ENCODE data around the gene SLC2A6.

Gene SLC2A6, protein sequence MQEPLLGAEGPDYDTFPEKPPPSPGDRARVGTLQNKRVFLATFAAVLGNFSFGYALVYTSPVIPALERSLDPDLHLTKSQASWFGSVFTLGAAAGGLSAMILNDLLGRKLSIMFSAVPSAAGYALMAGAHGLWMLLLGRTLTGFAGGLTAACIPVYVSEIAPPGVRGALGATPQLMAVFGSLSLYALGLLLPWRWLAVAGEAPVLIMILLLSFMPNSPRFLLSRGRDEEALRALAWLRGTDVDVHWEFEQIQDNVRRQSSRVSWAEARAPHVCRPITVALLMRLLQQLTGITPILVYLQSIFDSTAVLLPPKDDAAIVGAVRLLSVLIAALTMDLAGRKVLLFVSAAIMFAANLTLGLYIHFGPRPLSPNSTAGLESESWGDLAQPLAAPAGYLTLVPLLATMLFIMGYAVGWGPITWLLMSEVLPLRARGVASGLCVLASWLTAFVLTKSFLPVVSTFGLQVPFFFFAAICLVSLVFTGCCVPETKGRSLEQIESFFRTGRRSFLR

GRCh38 chr9:133478851-133479711 lies at the start of gene SLC2A6:
Gene SLC2A6 (minus strand): TSS chr9:133479099. CDS start chr9:133479059, 40 bp downstream.
- DNase-seq (ENCODE audit: low read depth in 2 of 2): peak; percentile 52 to 68

DNA sequence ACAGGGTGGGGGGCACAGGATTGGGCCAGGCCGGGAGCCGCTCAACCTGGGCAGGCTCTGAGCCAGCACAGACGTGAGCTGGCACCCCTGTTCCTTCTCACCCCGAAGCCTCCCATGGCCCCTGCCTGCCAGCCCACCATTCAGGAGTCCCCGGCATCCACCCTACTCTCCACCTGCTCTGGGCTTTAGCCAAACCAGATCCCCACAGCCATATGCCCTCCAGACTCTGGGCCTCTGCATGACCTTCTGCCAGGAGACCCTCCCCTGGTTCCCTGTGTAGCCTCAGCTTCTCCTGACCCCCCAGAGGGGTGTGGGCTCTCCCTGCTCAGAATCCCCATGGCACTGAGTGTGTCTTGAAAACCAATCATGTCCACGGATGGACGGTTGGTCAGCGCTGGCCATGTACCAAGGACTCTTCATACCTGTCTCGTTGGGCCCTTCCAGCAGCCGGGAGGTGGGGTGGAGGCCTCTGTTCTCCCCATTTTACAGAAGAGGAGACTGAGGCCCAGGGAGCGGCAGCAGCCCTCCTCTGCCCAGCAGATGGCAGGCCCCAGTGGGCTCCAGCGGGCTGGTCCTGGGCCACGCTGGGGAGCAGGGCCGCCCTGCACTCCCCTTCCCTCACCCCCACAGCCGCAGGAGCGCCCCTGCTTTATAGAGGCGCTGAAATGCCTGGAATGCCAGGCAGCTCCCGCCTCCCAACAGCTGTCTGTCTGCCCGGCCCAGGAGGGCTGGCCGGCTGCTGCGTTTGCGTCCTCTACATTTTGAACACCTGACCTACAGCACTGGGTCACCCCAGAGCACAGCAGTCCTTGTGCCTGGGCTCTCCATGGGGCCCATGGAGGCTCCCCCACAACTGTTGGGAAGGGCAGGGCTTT lies 49.3 kb upstream of the SLC2A6 start:
- DNase-seq (ENCODE audit: low read depth in 2 of 2): no peak

GRCh38 chr9:133527444-133527920 lies 48.6 kb upstream of the SLC2A6 start:
- DNase-seq (ENCODE audit: low read depth in 2 of 2): no peak

DNA sequence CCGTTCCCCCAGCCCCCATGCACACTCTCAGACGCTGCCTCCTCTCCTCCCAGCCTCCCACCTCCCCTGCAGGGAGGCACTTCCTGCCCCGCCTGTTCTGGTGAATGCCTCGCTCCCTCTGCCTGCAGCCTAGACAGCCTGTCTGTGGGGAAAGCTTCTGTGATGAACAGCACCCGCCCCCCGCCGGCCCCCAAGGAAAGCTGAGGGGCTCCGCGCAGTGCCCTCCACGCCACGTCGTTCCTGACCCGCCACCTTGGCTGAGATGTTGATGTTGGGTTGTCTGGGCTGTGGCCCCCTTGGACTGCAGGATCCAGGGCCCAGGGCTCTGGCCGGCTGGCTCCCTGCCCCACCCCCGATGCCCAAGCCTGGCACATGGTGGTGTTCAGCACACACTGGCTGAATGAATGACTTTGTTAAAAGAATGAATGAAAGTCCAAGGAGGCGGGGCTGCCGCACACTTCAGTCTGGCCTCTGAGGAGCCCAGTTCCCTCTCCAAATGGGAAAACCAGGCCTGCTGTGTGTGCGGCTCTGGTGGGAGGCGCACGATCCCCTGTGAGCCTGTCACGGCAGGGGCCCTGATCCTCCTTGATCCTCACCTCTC lies 47.9 kb upstream of the SLC2A6 start:
- no peak for DNase-seq (ENCODE audit: low read depth in 2 of 2)

DNA sequence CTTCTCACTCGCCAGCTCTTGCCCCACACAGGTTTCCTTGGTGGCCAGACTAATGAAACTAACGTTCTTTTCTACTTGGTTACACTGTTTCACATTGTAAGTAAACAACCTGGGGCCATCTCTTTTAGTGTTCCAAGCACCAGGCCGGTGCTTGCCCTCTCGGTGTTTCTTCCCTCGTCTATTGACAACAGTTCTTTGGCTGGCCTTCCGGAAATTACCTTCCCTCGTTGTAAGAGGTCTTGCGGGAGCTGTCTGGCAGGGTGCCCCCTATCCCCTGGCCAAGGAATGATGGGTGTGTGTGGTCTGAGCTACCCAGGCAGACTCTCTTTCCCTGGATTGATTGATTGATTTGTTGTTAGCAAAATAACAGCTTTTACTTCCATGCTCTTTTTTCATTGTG lies 46.8 kb upstream of the SLC2A6 start:
- no peak for DNase-seq (ENCODE audit: low read depth in 2 of 2)

DNA sequence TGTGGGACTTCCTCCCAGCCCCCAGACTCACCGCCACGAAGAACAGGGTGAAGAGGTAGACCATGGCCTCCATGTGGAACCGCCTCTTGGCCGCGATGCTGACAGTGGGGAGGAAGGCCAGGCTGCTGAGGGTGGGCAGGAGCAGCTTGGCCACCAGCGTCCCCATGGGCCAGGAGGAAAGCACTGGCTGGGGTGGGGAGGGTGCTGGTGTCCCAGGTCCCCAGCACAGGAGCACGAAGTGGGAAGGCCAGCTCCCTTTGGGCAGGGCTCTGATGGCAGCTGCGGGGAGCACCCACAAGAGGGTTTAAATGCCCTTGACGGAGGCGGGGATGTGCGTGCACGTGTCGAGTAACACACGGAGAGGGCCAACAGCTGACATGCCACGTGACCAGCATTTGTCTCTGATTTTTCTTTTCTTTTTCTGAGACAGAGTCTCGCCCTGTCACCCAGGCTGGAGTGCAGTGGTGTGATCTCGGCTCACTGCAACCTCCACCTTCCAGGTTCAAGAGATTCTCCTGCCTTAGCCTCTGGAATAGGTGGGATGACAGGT lies 45.9 kb upstream of the SLC2A6 start, which contains the start of gene MYMK:
TSS of gene MYMK (minus strand) at position 281 of the 550 bp plus-strand sequence. CDS start at position 166, 115 bp downstream.
- DNase-seq (ENCODE audit: low read depth in 2 of 2): no peak

DNA sequence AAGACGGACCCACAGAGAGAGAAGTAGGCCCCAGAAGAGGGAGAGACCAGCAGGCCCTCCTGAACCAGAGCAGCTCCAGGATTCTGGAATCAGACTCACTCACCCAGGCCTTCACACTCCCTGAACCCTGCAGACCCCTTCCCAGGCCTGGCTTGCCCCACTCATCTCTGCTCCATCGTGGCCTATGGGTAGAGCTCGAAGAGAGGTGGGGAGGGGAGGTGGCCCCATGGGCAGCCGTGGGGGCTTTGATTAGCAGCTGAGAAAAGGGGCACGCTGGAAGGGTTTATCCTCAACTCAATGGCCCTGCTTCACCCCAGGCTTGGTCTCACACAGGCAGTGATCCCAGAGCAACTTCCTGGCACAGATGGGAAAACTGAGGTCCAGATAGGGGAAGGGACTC lies 45.2 kb upstream of the SLC2A6 start:
- DNase-seq (ENCODE audit: low read depth in 2 of 2): no peak

GRCh38 chr9:133523106-133523505 lies 44.2 kb upstream of the SLC2A6 start:
- no peak for DNase-seq (ENCODE audit: low read depth in 2 of 2)

GRCh38 chr9:133522073-133522910 lies 43.4 kb upstream of the SLC2A6 start:
- DNase-seq (ENCODE audit: low read depth in 2 of 2): no peak

DNA sequence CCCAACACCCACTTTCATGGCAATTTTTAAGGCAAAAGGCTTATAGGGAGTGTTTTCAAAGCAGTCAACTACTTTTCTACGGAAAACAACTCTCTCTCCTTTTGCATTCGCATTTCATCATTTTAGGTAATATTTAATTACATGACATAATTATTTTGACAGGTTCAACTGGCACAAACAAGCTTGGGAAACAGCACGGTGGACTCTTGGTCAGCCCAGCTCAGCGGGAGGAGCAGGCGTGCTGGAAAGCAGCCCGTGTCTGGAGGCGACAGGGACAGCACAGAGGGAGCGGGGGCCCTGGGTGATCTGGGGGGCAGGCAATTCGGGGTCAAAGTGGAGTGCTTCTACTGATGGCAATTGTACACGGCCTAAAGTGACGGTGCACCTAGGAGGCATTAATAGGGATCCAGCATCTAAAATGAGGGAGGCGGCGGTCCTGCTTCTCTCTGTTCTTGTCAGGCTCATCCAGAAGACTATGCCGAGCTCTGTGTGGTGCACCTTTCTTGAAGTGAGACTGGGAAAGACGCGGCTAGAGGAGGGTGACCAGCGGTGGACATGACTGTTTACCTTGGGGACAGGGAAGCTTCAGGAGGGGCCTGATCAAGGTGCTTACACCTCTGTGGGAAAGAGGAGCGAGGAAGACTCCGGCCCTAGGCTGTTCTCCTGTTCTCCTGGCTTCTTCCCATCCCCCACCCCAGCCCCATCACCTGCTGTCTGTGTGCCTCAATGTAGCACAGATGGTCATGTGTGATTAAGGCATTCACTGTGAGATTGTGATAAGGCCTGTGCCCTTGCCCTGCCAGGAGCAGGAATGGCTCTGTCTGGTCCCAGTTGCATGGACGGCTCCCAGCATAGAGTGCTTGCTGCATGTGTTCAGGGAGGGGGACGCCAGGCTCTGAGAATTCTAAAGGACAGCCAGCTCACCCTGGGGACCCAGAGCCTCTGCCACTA lies 42.5 kb upstream of the SLC2A6 start:
- no peak for DNase-seq (ENCODE audit: low read depth in 2 of 2)

DNA sequence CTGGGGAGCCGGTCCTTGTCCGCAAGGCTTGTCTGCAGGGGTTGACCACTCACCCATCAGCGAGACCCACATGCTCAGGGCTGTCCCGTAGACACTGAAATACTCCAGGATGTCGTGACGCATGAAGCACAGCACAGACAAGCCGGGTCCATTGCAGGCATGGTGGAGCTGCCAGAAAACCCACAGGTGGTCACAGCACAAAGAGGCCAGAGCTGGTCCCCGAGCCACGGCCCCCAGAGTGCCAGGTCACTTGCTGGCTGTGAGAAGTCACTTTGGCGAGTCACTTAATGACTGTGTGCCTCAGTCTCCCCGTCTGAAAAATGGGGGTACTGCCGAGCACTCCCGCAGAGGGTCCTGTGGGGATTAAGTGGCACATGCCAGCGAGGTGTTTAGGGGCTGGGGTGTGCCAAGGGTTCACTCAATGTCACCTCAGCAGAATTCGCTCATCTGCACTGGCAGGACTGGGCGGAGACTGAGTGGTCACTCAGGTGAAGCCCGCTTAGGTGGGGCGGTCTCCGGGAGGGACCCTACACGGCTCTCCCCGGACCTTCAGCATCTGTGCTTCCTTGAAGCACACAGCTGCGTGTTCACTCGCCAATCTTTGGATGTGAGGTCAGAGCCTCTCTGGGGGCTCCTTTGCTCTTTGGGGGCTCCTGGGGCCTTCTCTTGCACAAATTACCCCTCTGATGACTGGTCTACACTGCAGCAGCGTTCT lies 41.4 kb upstream of the SLC2A6 start:
- DNase-seq (ENCODE audit: low read depth in 2 of 2): no peak

DNA sequence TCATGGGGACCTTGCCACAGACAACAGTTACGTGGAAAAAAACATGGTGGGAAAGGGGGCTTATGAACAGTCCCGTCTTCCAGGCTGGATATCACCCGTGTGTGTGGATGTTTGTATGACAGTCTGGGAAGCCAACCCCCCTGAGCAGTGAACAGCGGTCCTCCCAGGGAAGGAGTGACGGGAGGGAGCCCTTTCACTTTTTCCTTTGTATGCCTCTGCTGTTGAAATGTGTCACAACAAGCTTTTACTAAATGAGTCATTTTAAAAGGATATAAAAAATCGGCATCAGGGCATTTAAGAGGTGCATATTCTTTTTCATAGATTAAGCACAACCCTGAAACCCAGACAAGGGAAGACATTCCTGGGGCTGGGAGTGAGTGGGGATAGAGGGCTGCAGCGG lies 40.8 kb upstream of the SLC2A6 start:
- no peak for DNase-seq (ENCODE audit: low read depth in 2 of 2)

- DNase-seq (ENCODE audit: low read depth in 2 of 2): no peak
Observed at GRCh38 chr9:133518706-133519449, 40.0 kb upstream of the SLC2A6 start.

- no peak for DNase-seq (ENCODE audit: low read depth in 2 of 2)
Observed at GRCh38 chr9:133518200-133518599, 39.3 kb upstream of the SLC2A6 start.

- no peak for DNase-seq (ENCODE audit: low read depth in 2 of 2)
Observed at GRCh38 chr9:133517711-133518110, 38.8 kb upstream of the SLC2A6 start.

DNA sequence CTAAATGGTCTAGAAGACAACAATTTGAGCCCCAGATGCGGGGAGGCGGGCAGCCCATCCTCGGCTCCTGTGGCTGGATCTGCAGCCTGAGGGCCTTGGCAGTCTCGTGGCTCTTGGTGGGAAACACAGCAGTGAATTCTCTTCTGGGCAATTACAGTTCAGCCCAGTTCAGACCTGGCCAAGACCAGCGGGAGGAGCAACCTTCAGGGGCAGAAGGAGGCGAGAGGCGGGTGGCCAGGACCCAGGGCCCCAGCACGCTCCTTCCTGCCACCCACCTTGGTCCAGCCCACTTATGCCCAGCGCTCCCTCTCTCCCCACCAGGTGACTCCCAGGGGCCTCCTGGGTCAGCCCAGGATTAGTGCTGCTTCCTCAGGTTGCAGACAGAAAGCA lies 38.1 kb upstream of the SLC2A6 start:
- DNase-seq (ENCODE audit: low read depth in 2 of 2): no peak

DNA sequence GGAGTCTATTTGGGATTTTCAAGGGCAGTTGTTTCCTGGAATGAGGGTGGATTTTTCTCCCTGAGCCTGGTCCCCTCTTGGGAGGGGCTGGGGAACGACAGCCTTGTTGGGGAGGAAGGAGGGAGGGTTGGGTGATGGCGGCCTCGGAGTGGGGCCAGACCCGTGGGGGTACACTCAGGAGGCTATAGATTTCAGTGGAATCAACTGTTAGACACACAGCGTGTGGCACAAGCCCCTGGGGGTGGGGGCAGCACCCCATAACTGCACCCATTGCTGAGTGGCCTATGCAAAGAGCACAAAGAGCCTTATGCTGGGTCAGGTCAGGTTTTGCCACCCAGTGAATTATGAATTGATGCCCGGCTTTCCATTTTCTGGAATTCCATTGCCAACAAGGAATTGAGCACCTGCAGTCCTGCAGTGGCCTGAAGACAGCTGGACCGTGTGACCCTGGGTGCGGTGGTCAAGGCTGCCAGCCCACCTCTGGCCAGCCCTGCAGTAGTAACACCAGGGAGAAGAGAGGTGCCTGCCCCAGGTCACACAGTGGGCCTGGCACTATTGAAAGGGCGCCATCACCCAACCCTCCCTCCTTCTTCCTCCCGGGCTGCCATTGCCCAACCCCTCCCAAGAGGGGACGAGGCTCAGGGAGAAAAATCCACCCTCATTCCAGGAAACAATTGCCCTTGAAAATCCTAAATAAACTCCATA lies 37.5 kb upstream of the SLC2A6 start:
- no peak for DNase-seq (ENCODE audit: low read depth in 2 of 2)
